ENCODE data around the gene MYO18A.

Gene MYO18A

DNA sequence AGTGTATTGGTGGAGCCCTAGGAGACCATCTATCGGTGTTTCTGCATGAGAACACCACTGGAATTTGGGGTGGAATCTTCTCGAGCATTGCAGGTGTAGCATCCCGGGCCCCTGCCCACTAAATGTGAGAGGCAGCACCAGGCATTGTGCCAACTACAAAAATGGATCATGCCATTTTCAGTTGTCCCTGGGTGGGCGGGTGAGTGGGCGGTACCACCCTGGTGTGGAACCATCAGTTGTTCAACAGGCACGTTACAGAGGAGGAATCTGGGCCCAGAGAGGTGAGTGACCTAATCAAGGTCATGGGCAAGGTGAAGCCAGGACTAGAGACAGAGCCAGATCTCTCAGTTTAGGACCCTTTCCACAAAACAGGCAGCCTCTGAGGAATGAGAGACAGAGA is 128.5 kb downstream of the MYO18A start:
- DNase-seq (ENCODE audit: low read depth) = no peak
- H3K4me3 ChIP-seq (ENCODE audit: low read length) = no peak overlapping the region
- TF ChIP-seq, protein P1, sequence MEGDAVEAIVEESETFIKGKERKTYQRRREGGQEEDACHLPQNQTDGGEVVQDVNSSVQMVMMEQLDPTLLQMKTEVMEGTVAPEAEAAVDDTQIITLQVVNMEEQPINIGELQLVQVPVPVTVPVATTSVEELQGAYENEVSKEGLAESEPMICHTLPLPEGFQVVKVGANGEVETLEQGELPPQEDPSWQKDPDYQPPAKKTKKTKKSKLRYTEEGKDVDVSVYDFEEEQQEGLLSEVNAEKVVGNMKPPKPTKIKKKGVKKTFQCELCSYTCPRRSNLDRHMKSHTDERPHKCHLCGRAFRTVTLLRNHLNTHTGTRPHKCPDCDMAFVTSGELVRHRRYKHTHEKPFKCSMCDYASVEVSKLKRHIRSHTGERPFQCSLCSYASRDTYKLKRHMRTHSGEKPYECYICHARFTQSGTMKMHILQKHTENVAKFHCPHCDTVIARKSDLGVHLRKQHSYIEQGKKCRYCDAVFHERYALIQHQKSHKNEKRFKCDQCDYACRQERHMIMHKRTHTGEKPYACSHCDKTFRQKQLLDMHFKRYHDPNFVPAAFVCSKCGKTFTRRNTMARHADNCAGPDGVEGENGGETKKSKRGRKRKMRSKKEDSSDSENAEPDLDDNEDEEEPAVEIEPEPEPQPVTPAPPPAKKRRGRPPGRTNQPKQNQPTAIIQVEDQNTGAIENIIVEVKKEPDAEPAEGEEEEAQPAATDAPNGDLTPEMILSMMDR (conservative IDR thresholded peaks at IDR 0.05; ENCODE audit: low read length) = no peak

DNA sequence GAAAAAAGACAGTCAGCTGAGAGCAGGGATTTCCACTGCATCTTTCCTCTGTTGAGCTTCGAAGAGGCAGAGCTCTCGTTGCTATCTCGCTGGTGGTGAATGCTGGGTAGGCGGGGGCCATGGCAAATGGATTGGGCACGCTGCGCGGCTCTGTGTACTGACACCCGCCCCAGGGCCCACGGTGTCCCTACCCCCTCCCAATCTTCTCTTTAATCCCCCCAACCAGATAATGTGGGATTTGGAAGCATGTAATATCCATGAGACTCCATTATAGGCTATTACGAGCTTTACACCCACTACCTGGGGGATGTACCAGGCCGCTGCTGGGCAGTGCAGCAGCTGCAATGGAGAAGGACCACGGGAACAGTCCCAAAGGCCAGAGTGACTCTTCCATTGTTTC is 129.0 kb downstream of the MYO18A start:
- DNase-seq (ENCODE audit: low read depth) = no peak
- H3K4me3 ChIP-seq (ENCODE audit: low read length) = no peak overlapping the region
- TF ChIP-seq, protein P1 (conservative IDR thresholded peaks at IDR 0.05; ENCODE audit: low read length) = no peak

DNA sequence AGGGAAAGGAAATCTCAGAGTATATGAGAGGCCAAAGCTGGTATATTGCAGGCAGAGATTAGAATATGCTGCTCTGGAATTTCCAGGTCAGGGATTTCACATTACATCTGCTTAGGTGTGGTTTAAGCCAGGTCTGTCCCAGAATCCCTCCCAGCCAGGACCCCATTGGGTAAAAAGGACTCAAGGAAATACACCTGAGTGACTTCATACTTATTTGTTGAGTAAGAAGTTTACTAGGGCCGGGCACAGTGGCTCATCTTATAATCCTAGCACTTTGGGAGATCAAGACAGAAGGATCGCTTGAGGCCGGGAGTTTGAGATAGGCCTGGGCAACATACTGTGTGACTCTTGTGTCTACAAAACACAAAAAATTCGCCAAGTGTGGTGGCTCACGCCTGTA is 130.0 kb downstream of the MYO18A start:
- H3K4me3 ChIP-seq (ENCODE audit: low read length) = no peak overlapping the region
- no peak for DNase-seq (ENCODE audit: low read depth)
- TF ChIP-seq, protein P1 (conservative IDR thresholded peaks at IDR 0.05; ENCODE audit: low read length) = no peak

DNA sequence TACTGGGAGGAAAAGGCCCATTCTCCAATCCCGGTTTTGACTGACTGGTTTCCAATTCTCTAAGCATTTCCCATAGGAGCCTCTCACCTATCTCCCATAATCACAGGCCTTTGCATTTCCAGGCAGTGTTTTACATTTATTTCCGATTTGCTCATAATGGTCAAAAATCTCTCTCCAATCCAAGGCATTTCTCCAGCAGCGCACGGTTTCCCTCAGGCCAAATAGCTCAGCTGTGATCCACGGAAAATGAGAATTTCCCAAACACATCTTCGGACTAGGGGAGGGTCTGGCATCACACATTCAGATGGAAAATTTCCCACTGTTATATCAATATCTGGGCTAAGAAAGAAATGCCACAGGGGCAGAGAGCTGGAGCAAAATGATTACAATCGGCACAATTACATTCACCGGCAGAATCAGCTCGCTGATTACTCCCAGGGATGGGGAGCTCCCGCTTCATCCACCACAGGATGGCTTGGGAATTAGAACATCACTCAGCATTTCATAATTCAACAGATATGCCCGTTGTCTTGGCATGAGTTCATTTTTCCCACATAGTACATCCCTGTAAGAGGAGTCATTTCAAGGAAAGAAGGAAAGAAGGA is 130.6 kb downstream of the MYO18A start:
- no peak for DNase-seq (ENCODE audit: low read depth)
- no peak overlapping the region for H3K4me3 ChIP-seq (ENCODE audit: low read length)
- TF ChIP-seq, protein P1 (conservative IDR thresholded peaks at IDR 0.05; ENCODE audit: low read length) = no peak

DNA sequence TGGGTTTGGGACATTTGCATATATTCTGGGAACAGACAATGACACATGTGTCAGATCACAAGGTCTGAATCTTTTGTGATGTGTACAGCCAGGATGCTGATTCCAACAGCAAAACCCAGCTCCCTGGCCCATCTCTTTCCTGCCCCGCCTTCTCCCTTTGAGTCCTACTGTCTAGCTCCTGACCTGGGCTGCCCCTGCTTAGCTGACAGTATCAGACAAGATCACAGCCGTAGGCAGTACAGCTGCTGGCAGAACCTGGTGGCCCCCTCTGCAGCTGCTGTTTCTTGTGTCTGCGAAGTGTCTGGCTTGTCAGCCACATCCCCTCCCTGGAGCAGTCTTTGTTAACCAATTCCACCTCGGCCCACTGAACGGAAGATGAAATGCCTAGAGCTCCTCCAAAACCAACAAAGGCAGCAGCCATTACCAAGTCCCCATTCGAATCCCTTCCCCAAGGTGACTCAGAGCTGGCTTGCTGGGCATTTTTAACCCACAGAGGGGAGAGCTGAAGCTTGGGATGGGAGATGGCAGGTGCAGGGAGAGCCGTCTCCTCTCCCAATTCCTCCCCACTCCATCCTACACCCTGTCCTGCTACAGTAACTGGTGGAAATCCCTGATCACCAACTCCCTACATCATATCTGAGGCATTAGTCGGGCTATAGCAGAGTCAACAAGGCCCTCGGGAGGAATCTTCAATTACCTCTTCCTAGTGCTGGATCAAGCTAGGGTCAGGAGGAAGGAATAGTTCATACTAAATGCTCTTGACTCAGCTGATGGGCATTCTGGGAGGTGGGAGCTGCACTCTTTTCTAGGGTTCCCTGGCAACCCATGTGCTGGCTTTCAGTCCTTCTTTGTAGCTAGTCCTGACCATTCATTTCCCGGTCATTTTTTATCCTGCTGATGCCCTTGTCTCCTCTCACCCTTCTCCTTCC is 131.5 kb downstream of the MYO18A start:
- no peak for DNase-seq (ENCODE audit: low read depth)

DNA sequence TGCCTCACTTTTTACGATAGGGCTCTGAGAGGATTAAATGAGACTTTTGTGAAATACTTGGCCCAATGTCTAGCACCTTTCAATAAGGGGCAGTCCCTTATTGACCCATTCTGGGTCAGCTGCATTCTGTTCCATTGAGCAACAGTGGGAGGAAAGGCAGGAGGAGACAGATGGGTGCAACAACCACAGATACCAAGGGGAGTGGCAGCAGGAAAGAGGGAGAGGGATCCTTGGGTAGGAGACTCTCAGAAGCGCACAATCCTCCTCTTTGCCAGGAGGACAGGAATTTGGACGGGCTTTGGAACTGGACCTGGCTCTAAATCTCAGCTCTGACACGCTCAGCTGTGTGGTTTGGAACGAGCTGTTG is 133.7 kb downstream of the MYO18A start:
- no peak overlapping the region for H3K4me3 ChIP-seq (ENCODE audit: low read length)
- TF ChIP-seq, protein P1 (conservative IDR thresholded peaks at IDR 0.05; ENCODE audit: low read length) = no peak
- DNase-seq (ENCODE audit: low read depth) = peak; percentile 9

More for the DNA sequence above, 131.5 kb downstream of the MYO18A start:
- TF ChIP-seq, protein P1 (conservative IDR thresholded peaks at IDR 0.05; ENCODE audit: low read length) = no peak
- H3K4me3 ChIP-seq (ENCODE audit: low read length) = no peak overlapping the region

Data from AG10803 (cell line).